Esophagus muscularis mucosa (tissue), 4 donors: ENCODE data around the gene SLC25A15. TPM values are rescaled to one million over a fixed set of nuclear protein-coding genes. Genes with fewer than 3 reads are reported as not detected.
A peak's percentile ranks its signal among the peaks of the same experiment; 100 is the strongest.

Experiments used
- DNase-seq: peaks from one replicate; pipeline ENCODE4 v3.0.0-alpha.2; 2017; ENCODE audit errors: extremely low spot score
- H3K27ac ChIP-seq, 4 donors: fragments of 200-600 bp; sonication (generic); replicated peaks in 1 of 4; 1 replicate in 3 of 4; 2 replicates in 1 of 4; pipeline ENCODE4 v1.5.1; 2016 to 2019; ENCODE audit warnings: mild to moderate bottlenecking in 1 of 4
- H3K27me3 ChIP-seq, 4 donors: fragments of 200-600 bp; sonication (generic); one replicate each; pipeline versions ENCODE4 v1.5.1 to v1.6.0; 2016 to 2019
- H3K36me3 ChIP-seq, 4 donors: fragments of 200-600 bp; sonication (generic); one replicate each; pipeline ENCODE4 v1.5.1; 2016 to 2019
- H3K4me1 ChIP-seq, 4 donors: fragments of 200-600 bp; sonication (generic); one replicate each; pipeline ENCODE4 v1.5.1; 2016 to 2019
- H3K4me3 ChIP-seq, 4 donors: fragments of 200-600 bp; sonication (generic); 1 replicate in 2 of 4; 2 replicates in 2 of 4; pipeline ENCODE4 v1.5.1; 2016 to 2019; ENCODE audit warnings: mild to moderate bottlenecking in 4 of 4, moderate library complexity in 1 of 4
- H3K9me3 ChIP-seq, 4 donors: fragments of 200-600 bp; sonication (generic); 1 replicate in 3 of 4; 2 replicates in 1 of 4; pipeline ENCODE4 v1.5.1; 2016 to 2019
- CTCF ChIP-seq, 3 experiments: fragments of 200-600 bp in 2 of 3; fragments of 450-650 bp in 1 of 3; sonication (generic) in 2 of 3; IDR thresholded peaks; one replicate each; pipeline ENCODE4 v1.5.1; 2017 to 2019; ENCODE audit warnings: antibody characterized with exemption in 3 of 3, mild to moderate bottlenecking in 2 of 3, moderate library complexity in 1 of 3
- EP300 ChIP-seq: sonication (generic); formaldehyde crosslinking; IDR thresholded peaks from one replicate; pipeline ENCODE4 v1.6.1; 2017; ENCODE audit warnings: antibody characterized with exemption
- POLR2A ChIP-seq: fragments of 450-650 bp; IDR thresholded peaks from one replicate; pipeline ENCODE4 v1.6.1; 2017; ENCODE audit warnings: antibody characterized with exemption, moderate library complexity, mild to moderate bottlenecking, low read depth
- POLR2AphosphoS5 ChIP-seq, 2 donors: sonication (generic); formaldehyde crosslinking; IDR thresholded peaks; one replicate each; pipeline ENCODE4 v1.6.1; 2017; ENCODE audit warnings: antibody characterized with exemption in 2 of 2
- WGBS: methylation state at CpG from one replicate; pipeline ENCODE4 v1.1.5; 2018; 5-methylcytosine and 5-hydroxymethylcytosine counted together
- intact Hi-C: fragments of 100-400 bp; cut with DNase I; formaldehyde crosslinking; loops from one replicate; pipeline ENCODE4 v1.15.1; 2023
- total RNA-seq, 4 donors: library from RNA; depleted of rRNA; stranded (reverse); fragments of >200 nt; gene quantifications; one replicate each; pipeline versions ENCODE4 v1.1.0 to v1.2.1, GENCODE V29; 2016

Gene SLC25A15
- total RNA-seq, 4 donors from 2014 or later: 3.7 to 5.1 (median 4.5) TPM

DNA sequence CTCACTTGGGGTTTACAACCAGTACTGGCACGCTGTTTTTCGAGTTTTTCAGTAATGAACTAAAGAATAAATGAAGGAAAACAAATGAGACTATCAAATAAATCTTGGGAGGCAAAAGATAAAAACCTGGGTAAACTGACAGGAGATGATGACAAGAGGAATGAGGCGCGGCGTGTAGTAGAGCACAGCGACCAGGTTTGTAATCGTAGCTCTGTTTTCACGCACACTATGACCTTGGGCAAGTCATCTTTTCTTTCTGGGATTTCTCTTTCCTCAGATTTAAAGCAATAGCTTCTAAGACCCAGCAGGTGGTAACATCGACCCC is 18.8 kb upstream of the SLC25A15 start:
- Histone ChIP-seq H3K9me3 (no peaks in the 10 kb centered on the region), H3K27ac (peak overlapping the region; percentile 78 to 89 (median 82)), H3K36me3 (peaks cover 0 to 11% (median 4%) of the 10 kb centered on the region in 4 donors), H3K4me1 (peaks cover 0 to 23% (median 17%) of the 10 kb centered on the region in 4 donors), H3K27me3 (no peaks in the 10 kb centered on the region), H3K4me3 (peak overlapping the region; percentile 68 to 81 (median 74))
- TF ChIP-seq CTCF (IDR thresholded peaks at IDR 0.05) (no peak), POLR2AphosphoS5 (IDR thresholded peaks at IDR 0.05) (no peak), EP300 (no peak), POLR2A (no peak)
- under 1% methylated on average over 9 of the region's 9 CpGs for WGBS
- intact Hi-C loops: loop anchor here (10.0 kb wide), 1 partner anchor 294 kb away; the partner anchor contains the start of gene WBP4
- no peak for DNase-seq

DNA sequence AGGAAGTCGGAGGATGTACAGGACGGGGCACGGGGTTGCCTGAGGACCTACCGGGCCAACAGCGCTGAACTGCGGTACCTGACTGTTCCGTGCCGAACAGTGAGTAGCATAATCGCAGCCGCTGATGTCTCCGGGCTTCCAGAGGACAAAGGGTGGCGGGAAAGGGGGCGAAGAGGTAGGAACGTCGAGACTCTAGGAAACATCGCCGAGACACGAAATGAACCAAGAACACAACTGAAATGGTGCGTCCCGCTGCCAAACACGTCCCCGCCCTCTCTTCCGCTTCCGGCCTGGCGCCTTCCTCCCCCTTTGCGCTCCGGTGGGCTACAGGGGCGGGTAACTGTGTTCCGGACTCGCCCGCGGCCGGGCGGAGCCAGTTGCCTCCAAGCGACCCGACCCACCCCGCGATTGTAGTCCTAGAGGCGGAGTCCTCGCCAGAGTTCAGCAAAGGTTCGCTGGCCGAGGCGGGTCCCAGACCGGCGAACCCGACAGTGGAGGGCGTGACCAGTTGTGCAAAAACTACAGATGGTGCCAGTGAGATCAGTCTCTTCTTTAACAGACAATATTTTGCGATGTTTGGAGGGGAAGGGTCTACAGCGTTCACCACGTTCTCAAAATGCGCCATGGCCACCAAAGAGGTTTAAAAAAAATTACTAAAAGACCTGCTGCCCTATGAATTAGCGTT is 18.3 kb upstream of the SLC25A15 start, which contains the start of gene MRPS31:
MRPS31 (minus strand) TSS at position 257 of the 685 bp plus-strand sequence; CDS start at position 203, 54 bp downstream.
- peak; percentile 99 for DNase-seq
- intact Hi-C loops: loop anchor here (10.0 kb wide), 1 partner anchor 294 kb away; the partner anchor contains the start of gene WBP4
- Histone ChIP-seq H3K36me3 (peaks cover 0 to 7% (median 3%) of the 10 kb centered on the region in 4 donors), H3K4me3 (peak within 1 kb of the TSS; percentile 68 to 81 (median 74)), H3K27ac (peak within 1 kb of the TSS; percentile 78 to 89 (median 82)), H3K4me1 (peaks cover 0 to 23% (median 17%) of the 10 kb centered on the region in 4 donors), H3K9me3 (no peaks in the 10 kb centered on the region), H3K27me3 (no peaks in the 10 kb centered on the region)
- TF ChIP-seq EP300 (no peak), POLR2A (no peak), CTCF (IDR thresholded peaks at IDR 0.05) (no peak), POLR2AphosphoS5 (IDR thresholded peaks at IDR 0.05) (peak; percentile 90 to 94)
- WGBS: 0% methylated on average over 29 of the region's 52 CpGs

DNA sequence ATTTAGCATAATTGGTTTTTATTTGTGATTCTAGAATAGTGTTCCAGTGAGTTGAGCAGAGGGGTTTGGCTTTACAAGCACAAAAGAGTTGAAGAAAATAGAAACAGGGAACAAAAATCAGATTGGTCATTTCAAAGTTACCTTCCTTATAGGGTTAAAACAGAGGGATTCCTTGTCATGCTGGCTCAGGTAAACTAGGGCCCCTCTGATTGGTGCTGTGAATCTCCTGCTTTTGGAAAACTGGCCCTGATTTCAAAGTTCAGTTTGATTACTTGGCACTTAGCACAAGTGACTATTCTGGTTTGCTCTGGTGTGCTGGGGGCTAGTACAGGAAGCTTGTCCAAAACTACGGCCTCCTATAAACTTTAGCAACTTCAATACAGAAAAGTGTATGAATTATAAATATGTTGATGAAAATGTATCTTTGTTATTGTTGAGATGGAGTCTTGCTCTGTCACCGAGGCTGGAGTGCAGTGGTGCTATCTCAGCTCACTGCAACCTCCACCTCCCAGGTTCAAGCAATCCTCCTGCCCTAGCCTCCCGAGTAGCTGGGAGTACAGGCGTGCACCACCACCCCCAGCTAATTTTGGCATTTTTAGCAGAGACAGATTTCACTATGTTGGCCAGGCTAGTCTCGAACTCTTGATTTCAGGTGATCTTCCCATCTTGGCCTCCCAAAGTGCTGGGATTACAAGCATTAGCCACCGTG is 16.5 kb upstream of the SLC25A15 start:
- intact Hi-C loops: loop anchor here (10.0 kb wide), 1 partner anchor 292 kb away; the partner anchor contains the start of gene WBP4

GRCh38 chr13:40774672-40775071 is 14.7 kb upstream of the SLC25A15 start:
- Histone ChIP-seq H3K36me3 (no peaks in the 10 kb centered on the region), H3K27ac (no peak overlapping the region), H3K4me1 (peaks cover 11 to 22% (median 16%) of the 10 kb centered on the region in 4 donors), H3K9me3 (no peaks in the 10 kb centered on the region), H3K27me3 (no peaks in the 10 kb centered on the region), H3K4me3 (no peak overlapping the region)
- intact Hi-C loops: loop anchor here (10.0 kb wide), 1 partner anchor 290 kb away; the partner anchor contains the start of gene WBP4
- WGBS: 66% methylated on average over 6 of the region's 6 CpGs
- DNase-seq: no peak
- no peak for TF ChIP-seq CTCF (IDR thresholded peaks at IDR 0.05)
- TF ChIP-seq POLR2AphosphoS5 (IDR thresholded peaks at IDR 0.05): no peak
- no peak for TF ChIP-seq POLR2A
- no peak for TF ChIP-seq EP300

More for the DNA sequence above, 16.5 kb upstream of the SLC25A15 start:
- WGBS: 88% methylated on average over 6 of the region's 6 CpGs
- no peak overlapping the region for H3K27ac ChIP-seq
- TF ChIP-seq CTCF (IDR thresholded peaks at IDR 0.05) (no peak), EP300 (no peak), POLR2A (no peak), POLR2AphosphoS5 (IDR thresholded peaks at IDR 0.05) (no peak)
- no peaks in the 10 kb centered on the region for H3K9me3 ChIP-seq
- H3K4me1 ChIP-seq: peaks cover 11 to 29% (median 22%) of the 10 kb centered on the region in 4 donors
- no peak for DNase-seq
- H3K36me3 ChIP-seq: no peaks in the 10 kb centered on the region
- H3K27me3 ChIP-seq: no peaks in the 10 kb centered on the region
- no peak overlapping the region for H3K4me3 ChIP-seq
